Sigmoid colon (tissue), 4 donors: ENCODE data around the gene TBC1D16.

Experiments used
- POLR2A ChIP-seq, 2 donors: fragments of 450-650 bp; IDR thresholded peaks; one replicate each; pipeline ENCODE4 v1.6.1; 2016; ENCODE audit warnings: antibody characterized with exemption in 2 of 2, mild to moderate bottlenecking in 2 of 2, moderate library complexity in 2 of 2
- POLR2AphosphoS5 ChIP-seq, 4 donors: sonication (generic); formaldehyde crosslinking; IDR thresholded peaks; one replicate each; pipeline ENCODE4 v1.6.1; 2017; ENCODE audit warnings: antibody characterized with exemption in 4 of 4
- TF ChIP-seq, protein P1 (sequence below), 4 experiments: fragments of 450-650 bp in 3 of 4; fragments of 200-600 bp in 1 of 4; IDR thresholded peaks; one replicate each; pipeline ENCODE4 v1.5.1; 2016 to 2019; ENCODE audit warnings: antibody characterized with exemption in 4 of 4, mild to moderate bottlenecking in 3 of 4, moderate library complexity in 2 of 4

- TF ChIP-seq, protein P1, sequence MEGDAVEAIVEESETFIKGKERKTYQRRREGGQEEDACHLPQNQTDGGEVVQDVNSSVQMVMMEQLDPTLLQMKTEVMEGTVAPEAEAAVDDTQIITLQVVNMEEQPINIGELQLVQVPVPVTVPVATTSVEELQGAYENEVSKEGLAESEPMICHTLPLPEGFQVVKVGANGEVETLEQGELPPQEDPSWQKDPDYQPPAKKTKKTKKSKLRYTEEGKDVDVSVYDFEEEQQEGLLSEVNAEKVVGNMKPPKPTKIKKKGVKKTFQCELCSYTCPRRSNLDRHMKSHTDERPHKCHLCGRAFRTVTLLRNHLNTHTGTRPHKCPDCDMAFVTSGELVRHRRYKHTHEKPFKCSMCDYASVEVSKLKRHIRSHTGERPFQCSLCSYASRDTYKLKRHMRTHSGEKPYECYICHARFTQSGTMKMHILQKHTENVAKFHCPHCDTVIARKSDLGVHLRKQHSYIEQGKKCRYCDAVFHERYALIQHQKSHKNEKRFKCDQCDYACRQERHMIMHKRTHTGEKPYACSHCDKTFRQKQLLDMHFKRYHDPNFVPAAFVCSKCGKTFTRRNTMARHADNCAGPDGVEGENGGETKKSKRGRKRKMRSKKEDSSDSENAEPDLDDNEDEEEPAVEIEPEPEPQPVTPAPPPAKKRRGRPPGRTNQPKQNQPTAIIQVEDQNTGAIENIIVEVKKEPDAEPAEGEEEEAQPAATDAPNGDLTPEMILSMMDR (IDR thresholded peaks at IDR 0.05), result no peak
- TF ChIP-seq POLR2A (IDR thresholded peaks at IDR 0.05), result no peak
- no peak for TF ChIP-seq POLR2AphosphoS5 (IDR thresholded peaks at IDR 0.05)
Observed at GRCh38 chr17:79942011-79942405, 93.7 kb downstream of the TBC1D16 start.
